HepG2 (cell line): ENCODE measurements around the gene CTDSP1. TPM values are rescaled to one million over a fixed set of nuclear protein-coding genes. Genes with fewer than 3 reads are reported as not detected.

Source experiments
- CC2D1A ChIP-seq: sonication (generic); formaldehyde crosslinking; IDR thresholded peaks from 2 replicates; pipeline ENCODE4 v1.8.1; 2023; ENCODE audit warnings: mild to moderate bottlenecking, missing genetic modification reagents
- NFAT5 ChIP-seq: sonication (generic); formaldehyde crosslinking; IDR thresholded peaks from 2 replicates; pipeline ENCODE4 v1.4.0; 2020; ENCODE audit warnings: missing genetic modification reagents
- NFATC3 ChIP-seq: sonication (generic); formaldehyde crosslinking; IDR thresholded peaks from 2 replicates; pipeline ENCODE4 v1.5.1; 2020; ENCODE audit warnings: mild to moderate bottlenecking, missing genetic modification reagents
- NFIB ChIP-seq: sonication (generic); formaldehyde crosslinking; IDR thresholded peaks from 2 replicates; pipeline ENCODE4 v1.9.0; 2021; ENCODE audit warnings: missing genetic modification reagents, mild to moderate bottlenecking, borderline replicate concordance
- NR2F2 ChIP-seq: IDR thresholded peaks from 2 replicates; pipeline ENCODE4 v1.6.1; 2012; ENCODE audit warnings: low read depth, inconsistent platforms, borderline replicate concordance
- PAXIP1 ChIP-seq: sonication (generic); formaldehyde crosslinking; conservative IDR thresholded peaks from 2 replicates; pipeline ENCODE4 v1.4.0; 2020; ENCODE audit warnings: mild to moderate bottlenecking, missing genetic modification reagents, moderate library complexity
- TOE1 ChIP-seq: sonication (generic); formaldehyde crosslinking; IDR thresholded peaks from 2 replicates; pipeline ENCODE4 v1.4.0; 2020; ENCODE audit warnings: mild to moderate bottlenecking, missing genetic modification reagents
- ZNF136 ChIP-seq: sonication (generic); formaldehyde crosslinking; IDR thresholded peaks from 2 replicates; pipeline ENCODE4 v1.8.1; 2022; ENCODE audit warnings: low read depth, mild to moderate bottlenecking, moderate library complexity, missing genetic modification reagents
- ZNF414 ChIP-seq: sonication (generic); formaldehyde crosslinking; IDR thresholded peaks from 2 replicates; pipeline ENCODE4 v1.5.0; 2020; ENCODE audit warnings: missing genetic modification reagents
- ZNF451 ChIP-seq: sonication (generic); formaldehyde crosslinking; IDR thresholded peaks from 2 replicates; pipeline ENCODE4 v1.5.0; 2020; ENCODE audit warnings: mild to moderate bottlenecking, missing genetic modification reagents
- ZSCAN31 ChIP-seq: sonication (generic); formaldehyde crosslinking; IDR thresholded peaks from 2 replicates; pipeline ENCODE4 v1.5.0; 2020; ENCODE audit warnings: low read depth, mild to moderate bottlenecking, missing genetic modification reagents
- polyA plus RNA-seq, 8 experiments: library from polyadenylated mRNA; depleted of rRNA in 3 of 8; stranded (reverse) in 7 of 8; unstranded in 1 of 8; fragments of >200 nt; fragmentation: Illumina TruSeq in 4 of 8; extraction: Trizol in 4 of 8; gene quantifications; 2 replicates each; pipeline versions ENCODE4 v1.2.1 to v1.2.3, GENCODE V29; 2011 to 2016; ENCODE audit warnings: low read depth in 4 of 8, missing spikeins in 1 of 8, mixed read lengths in 1 of 8; ENCODE audit not compliant: insufficient read depth in 1 of 8
- total RNA-seq, 5 experiments: library from RNA; depleted of rRNA; stranded (reverse); fragments of >200 nt; fragmentation: Illumina TruSeq; extraction: Trizol; gene quantifications; 2 replicates each; pipeline ENCODE4 v1.2.3, GENCODE V29; 2016; ENCODE audit warnings: low read depth in 1 of 5

The CTDSP1 gene
- total and polyA plus RNA-seq, 2 of the 13 experiments (the other 11 are each of a cell fraction or from before 2014, with no cell fraction given), result 91.0 to 268 TPM

GRCh38 chr2:218418717-218419458 is 19.2 kb downstream of the CTDSP1 start, which contains the start of gene VIL1 (continued):
- TF ChIP-seq ZNF414 (CRISPR knock-in tag) (peak; percentile 78), CC2D1A (CRISPR knock-in tag) (no peak), NFATC3 (CRISPR knock-in tag) (no peak; the same call in 1 of the 2 replicates), PAXIP1 (peak; percentile 98), ZNF136 (CRISPR knock-in tag) (no peak; the same call in 1 of the 2 replicates), ZNF451 (CRISPR knock-in tag) (no peak), TOE1 (no peak), ZSCAN31 (peak; percentile 85), NFIB (CRISPR knock-in tag) (no peak), NFAT5 (no peak), NR2F2 (peak; percentile 57; the same call in 1 of the 2 replicates)
